Trophoblast cell (in vitro differentiated cells and primary cell): ENCODE data around the gene VWF.

Experiments used
- DNase-seq, 2 donors: peaks; one replicate each; pipeline ENCODE4 v3.0.0-alpha.2; 2016
- H2AFZ ChIP-seq: 2 replicates; pipeline ENCODE4 v1.6.1; 2013; ENCODE audit warnings: low read length, moderate library complexity, mild to moderate bottlenecking; ENCODE audit not compliant: insufficient read depth, poor library complexity
- H2AK5ac ChIP-seq: 2 replicates; pipeline ENCODE4 v1.6.1; 2013; ENCODE audit warnings: mild to moderate bottlenecking, low read length
- H2BK120ac ChIP-seq: 2 replicates; pipeline ENCODE4 v1.6.1; 2013; ENCODE audit warnings: low read length, mild to moderate bottlenecking, moderate library complexity; ENCODE audit not compliant: insufficient read depth, poor library complexity
- H2BK12ac ChIP-seq: 2 replicates; pipeline ENCODE4 v1.6.1; 2013; ENCODE audit warnings: mild to moderate bottlenecking, low read length, moderate library complexity
- H2BK5ac ChIP-seq: 2 replicates; pipeline ENCODE4 v1.6.1; 2013; ENCODE audit warnings: low read length, low read depth, moderate library complexity, mild to moderate bottlenecking; ENCODE audit not compliant: poor library complexity
- H3K14ac ChIP-seq: 2 replicates; pipeline ENCODE4 v1.6.1; 2013; ENCODE audit warnings: mild to moderate bottlenecking, low read length
- H3K18ac ChIP-seq: 2 replicates; pipeline ENCODE4 v1.6.1; 2013; ENCODE audit warnings: mild to moderate bottlenecking, low read length
- H3K23ac ChIP-seq: 2 replicates; pipeline ENCODE4 v1.6.1; 2013; ENCODE audit warnings: low read length
- H3K27ac ChIP-seq: 2 replicates; pipeline ENCODE4 v1.5.1; 2013; ENCODE audit warnings: low read depth, mild to moderate bottlenecking, inconsistent platforms, low read length, moderate library complexity
- H3K27me3 ChIP-seq: 2 replicates; pipeline ENCODE4 v1.6.1; 2013; ENCODE audit warnings: inconsistent platforms, mild to moderate bottlenecking, low read length, moderate library complexity; ENCODE audit not compliant: insufficient read depth
- H3K36me3 ChIP-seq, 2 experiments: 1 replicate in 1 of 2; 2 replicates in 1 of 2; pipeline ENCODE4 v1.6.1; 2013; ENCODE audit warnings: low read length in 2 of 2, mild to moderate bottlenecking in 2 of 2, moderate library complexity in 1 of 2; ENCODE audit not compliant: insufficient read depth in 2 of 2, control insufficient read depth in 1 of 2
- H3K4ac ChIP-seq: 2 replicates; pipeline ENCODE4 v1.6.1; 2013; ENCODE audit warnings: low read depth, mild to moderate bottlenecking, low read length, moderate library complexity
- H3K4me1 ChIP-seq, 2 experiments: 1 replicate in 1 of 2; 2 replicates in 1 of 2; pipeline ENCODE4 v1.6.1; 2013; ENCODE audit warnings: low read length in 2 of 2, mild to moderate bottlenecking in 2 of 2, moderate library complexity in 1 of 2; ENCODE audit not compliant: insufficient read depth in 2 of 2, control insufficient read depth in 1 of 2
- H3K4me2 ChIP-seq: 2 replicates; pipeline ENCODE4 v1.6.1; 2013; ENCODE audit warnings: inconsistent platforms, mild to moderate bottlenecking, low read length, moderate library complexity
- H3K4me3 ChIP-seq: 2 replicates; pipeline ENCODE4 v1.5.1; 2013; ENCODE audit warnings: mild to moderate bottlenecking, low read depth, low read length, inconsistent platforms
- H3K79me1 ChIP-seq: one replicate; pipeline ENCODE4 v1.6.1; 2013; ENCODE audit warnings: low read length
- H3K79me2 ChIP-seq: 2 replicates; pipeline ENCODE4 v1.6.1; 2013; ENCODE audit warnings: low read length, mild to moderate bottlenecking; ENCODE audit not compliant: control insufficient read depth, insufficient read depth, poor library complexity
- H3K9ac ChIP-seq: 2 replicates; pipeline ENCODE4 v1.6.1; 2013; ENCODE audit warnings: mild to moderate bottlenecking, low read length
- H3K9me3 ChIP-seq: 2 replicates; pipeline ENCODE4 v1.6.1; 2013; ENCODE audit warnings: low read depth, mild to moderate bottlenecking, control low read depth, inconsistent platforms, low read length; ENCODE audit not compliant: insufficient read depth
- H4K12ac ChIP-seq: 2 replicates; pipeline ENCODE4 v1.6.1; 2013; ENCODE audit warnings: low read depth, mild to moderate bottlenecking, low read length, moderate library complexity
- H4K8ac ChIP-seq: 2 replicates; pipeline ENCODE4 v1.6.1; 2013; ENCODE audit warnings: low read depth, mild to moderate bottlenecking, low read length, moderate library complexity
- H4K91ac ChIP-seq: one replicate; pipeline ENCODE4 v1.6.1; 2013; ENCODE audit warnings: low read depth, mild to moderate bottlenecking, low read length, moderate library complexity
- WGBS: extraction: QIAGEN DNeasy Blood & Tissue Kit; methylation state at CpG from one replicate; pipeline ENCODE4 v1.1.7; 2013; ENCODE audit warnings: missing lambda C conversion rate; ENCODE audit not compliant: insufficient read length, insufficient coverage; ENCODE audit errors: extremely low coverage; 5-methylcytosine and 5-hydroxymethylcytosine counted together

VWF gene

GRCh38 chr12:6069437-6070093, 54.9 kb downstream of the VWF start:
- no peak overlapping the region for H3K23ac ChIP-seq
- no peak overlapping the region for H3K4ac ChIP-seq
- H2BK5ac ChIP-seq: peak overlapping the region; percentile 1
- H4K8ac ChIP-seq: no peak overlapping the region
- peak overlapping the region; percentile 16 for H2AK5ac ChIP-seq
- no CpG with 5 or more reads among the region's 8 CpGs for WGBS
- peak overlapping the region; percentile 52 for H2BK120ac ChIP-seq
- peak; percentile 19 to 41 for DNase-seq
- no peak overlapping the region for H4K12ac ChIP-seq
- H3K4me2 ChIP-seq: no peak overlapping the region
- H3K9ac ChIP-seq: no peak overlapping the region
- no peaks in the 10 kb centered on the region for H3K27me3 ChIP-seq
- H3K27ac ChIP-seq: no peak overlapping the region
- peaks cover 54% of the 10 kb centered on the region for H3K79me1 ChIP-seq
- H3K4me3 ChIP-seq: no peak overlapping the region
- H3K9me3 ChIP-seq: peaks cover 3% of the 10 kb centered on the region
- H3K79me2 ChIP-seq: peaks cover 2% of the 10 kb centered on the region
- H4K91ac ChIP-seq: peak overlapping the region; percentile 46
- peak overlapping the region; percentile 14 for H3K18ac ChIP-seq
- peaks cover 37 to 39% of the 10 kb centered on the region in 2 experiments for H3K4me1 ChIP-seq
- H2AFZ ChIP-seq: no peak overlapping the region
- no peaks in the 10 kb centered on the region for H3K36me3 ChIP-seq
- H3K14ac ChIP-seq: peak overlapping the region; percentile 21
- H2BK12ac ChIP-seq: peak overlapping the region; percentile 34

- H3K4me3 ChIP-seq: no peak overlapping the region
- no peaks in the 10 kb centered on the region for H3K27me3 ChIP-seq
- no peak overlapping the region for H3K9ac ChIP-seq
- peaks cover 43% of the 10 kb centered on the region for H3K79me1 ChIP-seq
- peaks cover 3% of the 10 kb centered on the region for H3K9me3 ChIP-seq
- no CpG with 5 or more reads among the region's 9 CpGs for WGBS
- peaks cover 2% of the 10 kb centered on the region for H3K79me2 ChIP-seq
- H2BK12ac ChIP-seq: peak overlapping the region; percentile 29
- no peak overlapping the region for H3K18ac ChIP-seq
- no peak for DNase-seq
- peak overlapping the region; percentile 21 for H2BK120ac ChIP-seq
- H4K12ac ChIP-seq: no peak overlapping the region
- peak overlapping the region; percentile 25 for H2BK5ac ChIP-seq
- H4K8ac ChIP-seq: no peak overlapping the region
- no peak overlapping the region for H3K23ac ChIP-seq
- H3K4ac ChIP-seq: no peak overlapping the region
- H3K14ac ChIP-seq: no peak overlapping the region
- H3K36me3 ChIP-seq: no peaks in the 10 kb centered on the region
- H4K91ac ChIP-seq: peak overlapping the region; percentile 20
- no peak overlapping the region for H2AK5ac ChIP-seq
- H2AFZ ChIP-seq: no peak overlapping the region
- peaks cover 29 to 31% of the 10 kb centered on the region in 2 experiments for H3K4me1 ChIP-seq
- peak overlapping the region; percentile 36 for H3K27ac ChIP-seq
- no peak overlapping the region for H3K4me2 ChIP-seq
Observed at GRCh38 chr12:6068227-6068626, 56.2 kb downstream of the VWF start.

- Histone ChIP-seq H3K9ac (no peak overlapping the region), H4K8ac (peak overlapping the region; percentile 37), H3K14ac (peak overlapping the region; percentile 55), H3K9me3 (peaks cover 5% of the 10 kb centered on the region), H3K27ac (peak overlapping the region; percentile 80), H3K79me2 (peaks cover 2% of the 10 kb centered on the region), H3K4me1 (peaks cover 29 to 31% of the 10 kb centered on the region in 2 experiments), H3K4me3 (no peak overlapping the region), H2BK5ac (peak overlapping the region; percentile 85), H4K91ac (peak overlapping the region; percentile 90), H3K23ac (no peak overlapping the region), H3K18ac (no peak overlapping the region), H3K27me3 (no peaks in the 10 kb centered on the region), H3K36me3 (no peaks in the 10 kb centered on the region), H2AFZ (peak overlapping the region; percentile 37), H4K12ac (no peak overlapping the region), H2BK12ac (peak overlapping the region; percentile 93), H3K4ac (peak overlapping the region; percentile 22), H3K4me2 (no peak overlapping the region), H2BK120ac (peak overlapping the region; percentile 77), H2AK5ac (peak overlapping the region; percentile 27), H3K79me1 (peaks cover 40% of the 10 kb centered on the region)
- peak; percentile 60 to 76 for DNase-seq
- WGBS: no CpG with 5 or more reads among the region's 16 CpGs
Observed at GRCh38 chr12:6067152-6067916, 57.1 kb downstream of the VWF start.

GRCh38 chr12:6066651-6067050, 57.8 kb downstream of the VWF start:
- H3K9ac ChIP-seq: no peak overlapping the region
- H3K79me1 ChIP-seq: peaks cover 36% of the 10 kb centered on the region
- H3K27me3 ChIP-seq: no peaks in the 10 kb centered on the region
- H3K4me2 ChIP-seq: no peak overlapping the region
- peak overlapping the region; percentile 80 for H3K4ac ChIP-seq
- H2AK5ac ChIP-seq: peak overlapping the region; percentile 87
- H3K18ac ChIP-seq: peak overlapping the region; percentile 69
- no peak overlapping the region for H3K23ac ChIP-seq
- no peak for DNase-seq
- no CpG with 5 or more reads among the region's 1 CpG for WGBS
- H3K79me2 ChIP-seq: peaks cover 2% of the 10 kb centered on the region
- H2BK12ac ChIP-seq: peak overlapping the region; percentile 93
- H2AFZ ChIP-seq: peak overlapping the region; percentile 3
- H3K27ac ChIP-seq: peak overlapping the region; percentile 50
- peak overlapping the region; percentile 84 for H2BK5ac ChIP-seq
- peak overlapping the region; percentile 90 for H4K91ac ChIP-seq
- no peak overlapping the region for H4K12ac ChIP-seq
- H4K8ac ChIP-seq: peak overlapping the region; percentile 17
- peaks cover 5% of the 10 kb centered on the region for H3K9me3 ChIP-seq
- H3K4me1 ChIP-seq: peaks cover 28 to 29% of the 10 kb centered on the region in 2 experiments
- peak overlapping the region; percentile 55 for H3K14ac ChIP-seq
- peak overlapping the region; percentile 77 for H2BK120ac ChIP-seq
- H3K36me3 ChIP-seq: no peaks in the 10 kb centered on the region
- H3K4me3 ChIP-seq: no peak overlapping the region
